ENCODE results near the gene DDX10. TPM values are rescaled to one million over a fixed set of nuclear protein-coding genes. Genes with fewer than 3 reads are reported as not detected.

DDX10 gene
- total and polyA plus RNA-seq, 9 of the 15 experiments (the other 6 are each of a cell fraction or from before 2014, with no cell fraction given), result 33.9 to 94.6 (median 50.7) TPM

GRCh38 chr11:108648528-108648885, 16.4 kb upstream of the DDX10 start:
- H3K4me2 ChIP-seq (ENCODE audit: insufficient read depth, low read length), result no peak overlapping the region
- H3K9me3 ChIP-seq (replicated peaks; ENCODE audit: control insufficient read depth, insufficient read depth, low read depth, low read length), result no peaks in the 10 kb centered on the region
- intact Hi-C loops (cut with micrococcal nuclease), result loop anchor here (1.0 to 10.0 kb wide), 6 partner anchors 151 to 641 kb away; partner anchors contain the start of genes ATM, CUL5 and POGLUT3
- CTCF ChIA-PET (ENCODE audit: low intra/inter-chr PET ratio), result interaction anchor here (0.6 to 2.6 kb wide), 4 partner anchors 60 to 639 kb away, joined by 3 to 9 read pairs (median 6); partner anchors contain the start of gene ACAT1
- BruUV-seq (replicated peaks), result no TSS peak
- H2AFZ ChIP-seq (ENCODE audit: low read depth, low read length), result 0 out of 2 replicates have a peak overlapping the region, but pooled peaks have one; percentile 32
- H3K9ac ChIP-seq (ENCODE audit: insufficient read depth in 1 of 2, low read depth in 2 of 2, low read length in 2 of 2), result no peak overlapping the region
- no peak overlapping the region for H3K4me3 ChIP-seq
- H3K9me1 ChIP-seq (ENCODE audit: control insufficient read depth, insufficient read depth, low read length), result no peaks in the 10 kb centered on the region
- ATAC-seq (no peak), DNase-seq (ENCODE audit: extremely low read depth in 1 of 4, low spot score in 3 of 4) (no peak), FAIRE-seq (no peak)
- WGBS (ENCODE audit: insufficient coverage, low coverage, missing lambda C conversion rate), result 4% methylated on average over 2 of the region's 2 CpGs
- no peaks in the 10 kb centered on the region for H4K20me1 ChIP-seq (replicated peaks; ENCODE audit: control insufficient read depth, insufficient read depth, low read length)
- H3K4me1 ChIP-seq (replicated peaks in 1 of 2; ENCODE audit: control insufficient read depth in 2 of 2, insufficient read depth in 2 of 2, low read length in 2 of 2), result peaks cover 0 to 2% of the 10 kb centered on the region in 2 experiments; a peak in 2 of 5 replicates
- POLR2A ChIA-PET, result no interaction called here
- H3K79me2 ChIP-seq (ENCODE audit: control insufficient read depth, insufficient read depth, low read length), result no peaks in the 10 kb centered on the region
- H3K27me3 ChIP-seq (ENCODE audit: control insufficient read depth in 2 of 2, insufficient read depth in 2 of 2, low read length in 2 of 2), result no peaks in the 10 kb centered on the region
- H3K36me3 ChIP-seq (ENCODE audit: control insufficient read depth, insufficient read depth, low read length), result no peaks in the 10 kb centered on the region
- TF ChIP-seq ZNF512 (tag; IDR thresholded peaks at IDR 0.05) (no peak), ELF1 (tag; IDR thresholded peaks at IDR 0.05) (no peak), ZNF395 (CRISPR knock-in tag; IDR thresholded peaks at IDR 0.05) (no peak), NRF1 (conservative IDR thresholded peaks at IDR 0.05 in 1 of 2, IDR thresholded peaks at IDR 0.05 in 1 of 2) (no peak), THRAP3 (IDR thresholded peaks at IDR 0.05; ENCODE audit: borderline replicate concordance) (no peak), OTX1 (CRISPR knock-in tag; IDR thresholded peaks at IDR 0.05) (no peak)
- TF ChIP-seq, protein P1, sequence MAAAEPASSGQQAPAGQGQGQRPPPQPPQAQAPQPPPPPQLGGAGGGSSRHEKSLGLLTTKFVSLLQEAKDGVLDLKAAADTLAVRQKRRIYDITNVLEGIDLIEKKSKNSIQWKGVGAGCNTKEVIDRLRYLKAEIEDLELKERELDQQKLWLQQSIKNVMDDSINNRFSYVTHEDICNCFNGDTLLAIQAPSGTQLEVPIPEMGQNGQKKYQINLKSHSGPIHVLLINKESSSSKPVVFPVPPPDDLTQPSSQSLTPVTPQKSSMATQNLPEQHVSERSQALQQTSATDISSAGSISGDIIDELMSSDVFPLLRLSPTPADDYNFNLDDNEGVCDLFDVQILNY (CRISPR knock-in tag; IDR thresholded peaks at IDR 0.05), result no peak
- in situ Hi-C loops (cut with MboI), result loop anchor here (10.0 kb wide), 1 partner anchor 234 kb away; no protein-coding TSS in a partner anchor
- no peak overlapping the region for H3K27ac ChIP-seq (ENCODE audit: extremely low read depth, low read depth, low read length)
